ENCODE data around the gene KRT74.

Gene KRT74

DNA sequence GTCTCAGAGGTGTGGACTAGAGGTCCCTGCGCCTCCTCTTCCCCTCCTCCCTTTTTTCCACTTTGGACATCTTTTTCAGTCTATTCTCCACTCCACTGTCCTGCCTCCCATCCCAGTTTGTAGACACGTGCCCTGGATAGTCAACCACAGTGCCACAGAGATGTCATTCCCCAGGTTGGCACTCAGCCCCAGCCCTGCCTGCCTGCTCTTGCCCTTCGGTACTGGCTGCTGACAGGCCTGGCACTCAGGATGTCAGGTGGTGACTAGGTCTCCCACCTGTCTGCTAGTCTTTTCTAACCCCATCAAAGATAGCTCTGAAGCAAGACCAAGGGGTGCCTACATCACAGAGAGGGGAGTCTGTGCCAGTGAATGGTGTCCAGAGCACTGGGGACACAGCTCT is 36.5 kb downstream of the KRT74 start:
- no peak for DNase-seq (ENCODE audit: low read depth)

DNA sequence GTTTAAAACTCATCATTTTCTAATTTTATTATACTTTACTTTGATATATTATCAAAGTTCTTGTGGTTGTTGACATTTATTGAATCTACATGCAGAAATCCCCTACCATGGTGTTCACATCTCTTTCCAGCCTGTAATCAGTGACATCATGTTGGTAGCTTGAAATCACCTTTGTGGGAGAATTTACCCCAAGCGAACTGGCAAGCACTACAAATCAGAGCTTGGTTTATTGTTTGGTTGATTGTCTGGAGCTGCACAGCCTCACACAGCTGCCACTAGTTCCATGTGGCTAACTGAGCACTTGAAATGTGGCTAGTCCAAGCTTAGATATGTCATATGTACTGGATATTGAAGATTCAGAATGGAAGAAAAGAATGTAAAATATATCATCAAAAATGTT is 38.1 kb downstream of the KRT74 start:
- no peak for DNase-seq (ENCODE audit: low read depth)

DNA sequence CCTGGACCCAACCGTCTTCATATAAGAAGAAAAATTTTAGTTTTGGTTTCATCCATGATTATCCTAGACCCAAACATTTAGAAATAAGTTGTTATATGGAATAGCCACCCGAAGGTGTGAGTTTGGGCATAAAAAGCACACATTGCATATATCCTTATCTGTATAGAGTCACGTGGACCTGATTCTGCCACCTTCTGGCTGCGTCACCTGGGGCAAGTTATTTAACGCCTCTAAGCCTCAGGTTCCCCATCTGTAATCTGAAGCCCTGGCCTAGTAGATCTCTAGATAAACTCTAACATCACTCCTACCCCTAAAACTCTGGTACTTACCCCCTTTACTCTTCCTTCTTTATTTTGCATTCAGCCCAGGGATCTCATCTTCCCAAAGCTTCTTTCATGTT is 39.2 kb downstream of the KRT74 start:
- DNase-seq (ENCODE audit: low read depth) = no peak

DNA sequence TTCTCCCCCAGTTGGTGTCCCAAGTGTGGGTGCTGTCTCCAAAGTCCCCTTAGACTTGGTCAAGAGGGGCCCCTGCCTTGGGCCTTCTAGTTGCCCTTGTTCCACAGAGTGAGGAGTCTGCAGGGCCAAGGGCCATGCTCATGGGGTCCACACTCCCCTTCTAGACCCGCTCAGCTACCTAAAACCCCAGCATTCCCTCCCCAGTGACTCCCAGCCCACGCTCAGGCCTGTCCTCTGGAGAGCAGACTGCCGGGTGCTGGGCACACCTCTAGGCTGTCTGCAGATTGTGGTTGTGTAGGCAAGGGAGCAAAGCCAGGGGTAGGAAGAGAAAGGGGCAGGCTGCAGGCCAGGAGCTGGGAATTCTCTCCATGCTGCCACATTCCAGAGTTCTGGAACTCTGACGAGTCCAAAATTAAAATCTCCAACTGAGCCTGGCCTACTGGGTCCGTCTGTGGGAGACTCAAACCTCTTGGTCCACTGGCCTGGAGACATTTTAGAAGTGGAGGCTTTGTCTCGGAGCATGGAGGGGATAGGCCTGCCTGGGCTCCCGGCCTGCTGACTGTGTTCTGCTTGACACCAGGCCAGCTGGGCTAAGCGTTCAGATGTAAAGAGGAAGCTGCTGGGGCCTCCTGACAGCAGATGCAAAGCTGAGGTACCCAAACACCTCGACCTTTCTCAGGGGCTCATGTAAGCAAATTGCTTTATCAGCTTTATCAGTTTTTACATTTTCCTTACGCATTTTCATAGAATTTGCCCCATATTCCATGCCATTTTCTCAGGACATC is 39.8 kb downstream of the KRT74 start:
- DNase-seq (ENCODE audit: low read depth) = no peak

DNA sequence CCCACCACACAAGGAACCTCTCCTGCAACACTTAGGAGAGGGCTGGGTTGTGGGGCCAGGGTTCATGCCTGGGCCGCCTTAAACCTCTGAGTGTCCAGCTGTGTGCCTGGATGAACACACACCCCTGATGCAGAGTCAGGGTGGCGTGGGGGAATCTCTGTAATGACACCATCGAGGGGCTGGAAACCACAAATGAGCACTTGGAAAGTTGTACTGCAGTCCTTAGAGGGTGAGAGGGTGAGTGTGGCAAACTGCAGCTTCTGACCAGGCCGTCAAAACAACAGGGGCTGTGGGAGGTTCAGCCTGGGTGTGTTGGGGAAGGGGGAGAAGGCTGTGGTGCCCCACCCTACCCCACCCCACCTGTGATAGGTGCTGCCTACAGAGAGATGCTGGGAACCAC is 41.0 kb downstream of the KRT74 start:
- no peak for DNase-seq (ENCODE audit: low read depth)

DNA sequence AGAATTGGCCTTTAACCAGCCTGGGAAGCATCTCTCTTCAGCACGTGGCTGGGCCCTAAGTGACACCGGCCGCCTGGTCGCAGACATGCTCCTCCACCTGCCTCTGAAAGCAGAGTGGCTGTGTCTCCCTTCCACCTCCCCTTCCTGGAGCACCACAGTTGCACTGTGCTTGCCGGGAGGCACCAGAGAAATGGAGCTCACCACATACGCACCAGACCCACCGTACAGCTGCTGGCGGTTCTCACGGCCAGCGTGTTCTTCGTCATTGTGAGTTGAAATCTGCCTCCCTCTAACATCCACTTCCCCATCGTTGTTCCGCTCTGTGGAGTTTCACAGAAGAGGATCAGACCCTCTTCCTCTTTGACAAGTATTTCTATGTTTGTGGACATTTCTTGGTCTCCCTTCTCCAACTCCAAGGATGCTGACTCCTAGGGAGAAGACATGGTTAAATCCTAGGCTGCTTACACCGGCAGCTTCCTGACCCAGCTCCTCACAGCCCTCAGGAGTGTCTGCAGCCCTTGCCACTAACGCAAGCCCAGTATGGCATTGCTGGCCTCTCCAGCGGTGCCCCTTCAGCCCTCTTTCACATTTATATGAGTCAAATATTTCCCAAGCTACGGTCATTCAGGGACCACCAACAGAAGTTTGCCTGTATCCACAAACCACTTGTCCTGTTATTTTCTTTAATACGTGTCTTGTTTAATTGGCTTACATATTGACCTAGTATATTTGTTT is 41.9 kb downstream of the KRT74 start:
- DNase-seq (ENCODE audit: low read depth) = no peak

DNA sequence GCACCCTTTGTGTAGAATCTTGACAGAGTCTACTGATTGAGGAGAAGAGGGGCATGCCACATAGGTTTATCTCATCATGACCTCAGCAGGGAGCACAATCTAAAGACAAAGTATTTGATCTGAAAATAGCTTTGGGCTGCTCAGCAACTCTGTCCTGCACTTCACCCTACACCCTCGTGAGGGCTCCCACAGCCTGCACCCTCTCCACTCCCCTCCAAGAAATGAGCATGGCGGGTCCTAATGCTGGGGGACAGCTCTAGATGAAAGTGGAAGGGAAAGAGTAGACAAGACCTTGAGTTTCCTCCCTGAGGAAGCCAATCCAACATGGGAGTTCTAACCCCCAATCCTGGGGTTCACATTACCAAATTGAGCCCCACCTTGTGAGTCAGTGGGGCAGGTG is 42.7 kb downstream of the KRT74 start:
- no peak for DNase-seq (ENCODE audit: low read depth)

DNA sequence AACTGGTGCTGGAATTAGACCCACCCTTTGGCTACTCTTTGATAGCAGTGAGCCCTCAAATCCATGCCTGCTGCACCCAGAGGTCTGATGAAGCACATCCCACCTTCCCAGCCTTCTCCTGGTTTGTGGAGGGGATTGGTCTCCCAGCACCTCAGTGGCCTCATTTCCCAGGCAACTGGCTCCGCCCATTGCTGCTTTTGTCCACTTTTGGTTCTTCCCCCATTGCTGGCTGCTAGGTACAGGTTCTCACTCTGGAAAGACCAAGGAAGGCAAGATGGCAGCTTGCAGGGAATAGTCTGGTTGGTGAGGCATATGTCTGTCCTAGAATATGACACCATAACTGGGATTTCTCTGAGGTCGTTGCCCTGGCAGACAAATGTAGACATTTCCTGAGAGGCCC is 43.3 kb downstream of the KRT74 start:
- DNase-seq (ENCODE audit: low read depth) = no peak

DNA sequence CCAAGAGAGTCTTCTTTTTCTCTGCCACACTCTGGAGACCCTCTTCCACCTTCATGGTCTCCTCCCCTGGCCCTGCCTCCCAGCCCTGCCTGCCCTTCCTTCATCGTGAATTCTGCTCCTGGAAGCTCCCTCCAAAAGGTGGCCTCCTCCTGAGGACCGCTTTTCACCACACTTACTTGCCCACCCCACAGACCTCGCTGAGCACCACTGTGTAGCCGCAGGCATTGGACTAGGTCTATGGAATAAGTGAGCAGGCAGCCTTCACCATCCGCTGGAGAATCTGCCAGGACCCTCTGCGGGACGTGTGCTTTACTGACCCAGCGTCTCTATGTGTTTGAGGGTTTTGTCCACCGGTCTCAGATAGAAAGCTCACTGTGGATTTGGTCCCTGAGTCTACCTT is 43.8 kb downstream of the KRT74 start:
- no peak for DNase-seq (ENCODE audit: low read depth)

DNA sequence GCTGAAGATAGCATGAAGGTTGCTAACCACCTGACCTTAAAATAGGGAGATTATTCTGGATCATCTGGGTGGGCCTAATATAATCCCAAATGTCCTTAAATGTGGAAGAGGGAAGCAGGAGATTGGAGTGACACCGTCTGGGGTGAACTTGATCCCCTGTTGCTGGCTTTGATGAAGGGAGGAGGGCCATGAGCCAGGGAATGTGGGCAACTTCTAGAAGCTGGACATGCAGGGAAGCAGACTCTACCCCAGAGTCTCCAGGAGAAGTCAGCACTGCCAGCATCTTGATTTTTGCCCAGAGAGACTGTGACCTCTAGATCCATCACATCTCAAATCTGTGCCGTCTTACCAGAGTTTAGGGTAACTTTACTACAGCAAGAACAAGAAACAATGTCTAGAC is 44.2 kb downstream of the KRT74 start:
- no peak for DNase-seq (ENCODE audit: low read depth)

DNA sequence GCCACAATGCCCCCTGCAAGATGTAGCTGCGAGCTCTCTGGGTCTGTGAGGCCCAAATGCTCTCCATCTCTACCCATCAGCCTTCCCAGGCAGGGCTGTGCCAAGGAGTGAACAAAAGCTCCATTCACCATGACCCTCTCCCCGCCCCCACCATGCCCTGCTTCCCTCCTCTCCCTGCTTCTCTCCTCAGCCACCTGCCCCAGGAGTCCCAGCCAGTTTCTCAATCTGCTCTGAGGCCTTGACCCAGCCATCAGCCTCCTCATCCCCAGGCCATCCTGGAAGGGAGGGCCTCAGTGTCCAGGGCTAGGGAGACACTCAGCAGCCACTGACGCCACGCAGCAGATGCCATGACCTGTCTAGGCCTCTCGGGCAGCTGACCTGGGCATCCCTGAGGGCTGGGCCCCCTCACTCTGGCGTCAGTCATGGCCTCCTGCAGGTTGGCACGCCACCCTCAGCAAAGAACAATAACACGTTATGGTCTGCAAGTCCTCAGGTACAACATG is 45.0 kb downstream of the KRT74 start:
- DNase-seq (ENCODE audit: low read depth) = no peak

DNA sequence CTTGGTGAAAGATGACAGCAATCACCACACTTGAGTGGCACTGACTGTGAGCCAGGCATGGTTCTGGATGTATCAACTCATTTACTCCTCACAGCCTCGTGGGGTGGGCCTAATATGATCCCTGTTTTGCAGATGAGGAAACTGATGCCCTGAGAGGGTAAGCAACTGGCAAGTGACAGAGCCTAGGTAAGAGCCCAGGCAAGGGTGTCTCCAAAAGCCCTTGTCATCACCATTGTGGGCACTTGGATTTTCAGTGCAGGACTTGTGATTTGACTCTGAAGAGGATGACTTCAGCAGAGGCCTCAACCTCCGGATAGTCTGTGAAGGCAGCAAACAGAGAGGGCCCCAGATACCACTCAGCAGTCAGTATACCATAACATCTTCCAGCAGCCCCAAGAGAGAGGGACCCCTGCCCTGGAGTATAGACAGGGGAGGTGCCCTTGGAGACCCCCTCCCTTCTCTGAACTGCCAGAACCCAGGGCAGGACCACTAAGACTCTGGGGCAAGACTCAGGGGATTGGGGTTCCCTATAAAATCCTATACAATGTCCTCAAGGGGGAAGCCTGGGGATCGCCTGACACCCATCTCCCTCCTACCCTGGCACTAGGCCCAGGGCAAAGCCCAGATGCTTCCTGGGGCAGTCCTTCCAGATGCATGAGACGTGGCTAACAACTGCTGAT is 46.4 kb downstream of the KRT74 start:
- no peak for DNase-seq (ENCODE audit: low read depth)

DNA sequence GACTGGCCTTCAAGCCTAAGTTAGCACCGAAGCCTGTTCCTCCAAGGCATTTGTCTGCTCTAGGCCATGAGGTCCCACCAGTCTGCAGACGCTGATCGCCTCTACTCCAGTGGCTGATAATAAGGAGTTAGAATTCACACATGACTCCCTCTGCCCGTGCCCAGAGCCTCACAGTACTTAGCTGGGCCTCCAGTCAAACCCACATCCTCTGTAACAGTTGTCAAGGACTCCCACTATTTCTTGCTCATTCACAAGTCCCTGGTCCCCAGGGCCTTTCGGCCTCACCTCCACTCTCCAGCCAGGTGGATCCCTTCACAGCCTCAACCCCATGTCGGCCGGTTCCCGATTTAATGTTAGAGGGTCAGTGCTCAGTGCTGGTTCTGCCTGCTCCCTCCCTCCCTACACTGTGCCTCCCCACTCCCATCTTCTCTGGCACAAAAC is 47.1 kb downstream of the KRT74 start:
- DNase-seq (ENCODE audit: low read depth) = no peak

DNA sequence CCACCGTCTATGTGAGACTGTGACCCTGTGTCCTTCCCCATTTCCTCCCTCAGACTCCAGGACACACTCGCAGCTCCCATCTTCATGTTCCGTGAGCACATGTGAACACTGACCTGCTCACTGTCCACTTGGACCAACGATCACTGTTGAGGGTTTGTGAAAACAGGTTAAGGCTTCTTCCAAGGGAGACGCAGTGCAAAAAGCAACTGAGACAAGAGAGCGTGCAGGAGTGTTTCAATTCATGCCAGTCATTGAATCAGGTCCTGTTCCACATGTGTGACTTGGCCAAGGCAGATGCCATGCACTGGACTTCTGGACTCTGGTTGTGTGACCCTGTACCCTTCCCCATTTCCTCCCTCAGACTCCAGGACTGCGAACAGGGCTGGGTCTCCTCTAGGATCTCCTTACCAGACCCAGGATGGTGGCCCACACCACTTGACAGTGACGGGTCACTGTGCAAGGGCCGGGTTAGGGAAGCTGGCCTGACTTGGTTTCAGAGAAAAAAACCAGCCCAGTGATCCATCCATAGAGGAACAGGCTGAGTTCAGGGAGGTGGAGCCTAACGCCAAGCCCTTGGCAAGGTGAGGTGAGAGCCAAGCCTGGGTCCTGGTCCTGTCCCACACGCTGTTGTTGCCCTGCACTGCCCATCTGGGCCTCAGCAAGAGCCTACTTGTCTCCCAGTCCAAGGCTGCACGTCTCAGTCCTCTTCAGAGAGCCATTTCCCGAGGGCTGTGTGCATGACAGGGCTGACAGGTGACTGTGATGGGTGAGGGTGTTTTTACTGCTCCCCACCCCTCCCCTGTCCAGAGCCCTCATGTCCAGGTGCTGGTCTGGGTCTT is 47.8 kb downstream of the KRT74 start:
- DNase-seq (ENCODE audit: low read depth) = no peak

DNA sequence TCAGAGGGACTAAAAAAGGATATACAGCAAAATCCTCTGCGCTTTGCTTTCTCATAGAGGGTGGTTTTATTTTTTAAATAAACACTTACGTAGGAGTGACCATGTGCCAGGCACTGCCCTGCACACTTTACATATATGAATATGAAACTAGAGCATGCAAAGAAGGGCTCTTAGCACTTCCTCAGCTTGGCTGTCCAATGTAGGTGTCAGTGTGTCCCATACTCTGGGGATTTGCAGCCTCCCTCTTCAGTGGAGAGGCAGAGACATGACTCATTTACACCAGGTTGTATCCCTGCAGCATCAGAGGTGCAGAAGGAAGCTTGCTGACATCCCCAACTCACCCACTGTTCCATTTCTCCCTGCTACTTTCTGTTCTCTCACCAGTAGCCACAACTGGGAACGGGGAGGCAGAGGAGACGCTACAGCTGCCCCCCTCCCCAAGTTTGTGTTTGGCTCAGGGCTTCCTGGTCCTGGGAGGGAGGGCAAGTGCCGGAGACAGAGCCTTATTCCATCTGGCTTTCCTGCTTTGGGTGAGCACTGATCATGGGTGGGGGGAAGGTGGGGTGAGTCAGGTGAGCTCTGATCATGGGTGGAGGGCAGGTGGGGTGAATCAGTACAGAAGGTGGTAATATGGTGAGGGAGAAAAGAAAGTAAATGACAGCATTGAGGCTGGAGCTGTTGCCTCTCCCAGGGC is 48.6 kb downstream of the KRT74 start:
- DNase-seq (ENCODE audit: low read depth) = no peak

DNA sequence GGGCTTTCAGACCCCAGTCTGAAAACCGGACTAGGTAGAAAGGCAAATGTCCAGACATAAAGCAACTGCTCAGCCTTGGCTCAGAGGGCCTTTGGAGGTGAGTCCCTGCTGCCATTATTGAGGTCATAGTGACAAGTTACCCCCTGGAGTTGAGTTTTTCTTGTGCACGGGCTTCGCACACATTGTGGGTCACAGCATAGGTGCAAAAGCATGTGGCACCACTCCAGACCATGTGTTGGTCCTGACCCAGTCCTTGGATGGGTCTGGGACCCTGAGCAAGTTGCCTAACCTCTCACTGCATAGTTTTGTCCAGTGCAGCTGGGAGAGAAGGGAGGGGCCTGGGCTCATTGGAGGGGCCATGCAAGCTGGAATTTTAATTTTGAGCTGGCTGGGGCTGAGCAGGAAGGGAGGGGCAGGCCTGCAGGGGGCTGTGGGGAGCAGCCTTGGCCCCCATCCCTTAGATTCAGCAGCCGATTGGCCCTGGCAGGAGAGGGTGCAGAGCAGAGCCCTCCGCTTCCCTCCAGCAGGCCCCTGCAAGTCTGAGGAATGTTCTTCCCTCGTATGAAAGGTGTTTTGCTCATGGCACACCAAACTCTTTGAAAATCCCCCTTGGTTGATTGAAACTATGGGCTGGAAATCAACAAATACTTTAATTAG is 49.3 kb downstream of the KRT74 start:
- no peak for DNase-seq (ENCODE audit: low read depth)

DNA sequence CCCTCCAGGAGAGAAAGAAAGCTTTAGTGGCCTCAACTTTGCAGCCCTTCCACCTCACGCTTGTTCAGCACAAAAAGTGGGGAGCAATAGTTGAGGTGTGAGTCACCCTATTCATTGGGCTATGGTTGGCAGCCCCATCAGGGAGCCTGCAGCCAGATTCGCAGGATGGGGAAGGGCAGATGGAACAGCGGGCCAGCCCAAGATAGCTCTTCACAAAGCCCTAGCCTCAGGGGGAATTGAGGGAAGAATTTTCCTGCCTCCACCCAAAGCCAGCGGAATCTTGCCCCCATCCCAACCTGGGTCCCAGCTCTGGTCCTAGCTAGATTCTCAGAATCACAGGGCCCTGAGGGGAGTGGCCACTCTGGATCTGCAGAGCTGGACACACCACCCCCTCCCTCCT is 49.8 kb downstream of the KRT74 start:
- DNase-seq (ENCODE audit: low read depth) = peak; percentile 5

DNA sequence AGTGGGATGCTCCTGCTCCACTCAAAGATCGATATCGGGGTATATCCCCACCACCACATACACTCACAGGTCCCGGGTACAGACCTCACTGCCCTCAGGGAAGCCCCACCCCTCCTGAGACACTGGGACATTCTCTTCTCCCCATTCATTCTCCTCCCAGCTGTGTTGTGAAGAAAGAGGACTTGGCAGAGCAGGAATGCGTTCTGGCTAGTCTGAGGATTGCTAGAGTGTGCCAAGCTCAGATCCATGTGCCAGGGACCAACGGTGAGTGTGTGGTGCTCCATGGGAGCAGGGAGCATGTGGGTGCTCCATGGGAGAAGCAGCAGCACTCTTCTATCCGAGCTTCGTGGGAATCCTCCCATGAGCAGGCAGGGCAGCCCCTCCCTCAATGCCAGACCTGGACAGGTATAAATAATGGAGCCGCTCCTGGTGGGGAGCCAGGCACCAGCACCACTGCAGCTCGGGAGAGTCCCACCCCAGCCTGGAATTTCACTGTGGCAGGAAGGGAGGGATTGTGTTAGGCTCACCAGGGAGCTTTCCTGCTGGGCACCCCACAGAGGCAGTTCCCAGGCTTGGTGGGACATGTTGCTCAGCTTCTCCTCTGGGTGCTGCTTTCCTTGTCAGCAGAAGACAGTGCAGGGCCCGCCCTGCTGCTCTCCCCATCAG is 51.2 kb downstream of the KRT74 start:
- peak; percentile 72 for DNase-seq (ENCODE audit: low read depth)

DNA sequence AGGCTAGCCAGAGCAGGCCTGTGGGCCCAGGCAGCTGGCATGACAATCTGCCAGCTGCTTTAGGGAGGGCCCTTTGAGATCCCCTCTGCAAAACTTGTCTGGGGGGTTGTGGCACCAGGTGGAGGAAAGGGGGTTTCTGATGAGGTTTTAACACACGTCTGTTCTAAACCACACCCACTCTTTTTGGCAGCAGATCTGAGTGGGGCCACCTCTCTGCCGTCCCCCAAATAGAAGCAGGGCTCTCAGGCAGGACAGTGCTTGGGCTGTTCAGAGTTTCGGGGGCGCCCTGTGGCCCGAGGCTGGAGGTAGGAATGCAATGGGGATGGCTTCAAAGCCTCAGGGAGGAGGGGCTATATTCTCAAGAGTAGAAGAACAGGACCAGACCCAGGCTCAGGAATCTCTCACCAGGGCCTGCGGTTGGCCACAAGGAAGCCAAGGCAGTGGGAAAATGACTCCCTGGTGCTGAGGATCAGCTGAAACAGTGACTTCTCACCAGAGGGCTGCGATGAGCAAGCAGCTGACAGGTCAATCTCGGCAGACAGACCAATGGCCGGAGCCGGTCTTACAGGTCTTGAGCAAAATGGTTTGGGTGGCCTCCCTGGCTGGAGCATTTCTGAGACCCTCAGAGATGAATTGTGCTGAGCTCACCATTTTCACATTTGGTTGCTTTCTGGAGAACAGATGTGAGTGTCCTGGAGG is 51.9 kb downstream of the KRT74 start:
- DNase-seq (ENCODE audit: low read depth) = peak; percentile 91

DNA sequence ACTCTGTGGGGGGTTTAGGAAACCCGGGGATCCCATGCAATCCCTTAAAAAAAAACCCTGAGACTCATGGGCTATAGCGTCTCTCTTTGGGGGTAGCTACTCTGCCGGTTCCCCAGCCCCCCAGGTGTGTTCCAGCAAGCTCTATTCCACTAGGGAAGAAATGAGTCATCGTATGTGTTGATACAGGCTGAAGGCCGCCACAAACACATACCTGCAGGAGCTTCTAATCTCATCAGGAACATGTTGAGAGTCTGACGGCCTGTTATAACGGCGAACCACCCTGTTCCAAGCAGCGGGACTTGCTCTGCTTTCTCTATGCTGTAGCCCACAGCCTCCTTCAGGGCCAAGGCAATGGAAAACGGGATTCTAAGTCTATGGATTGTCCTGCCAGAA is 52.5 kb downstream of the KRT74 start:
- DNase-seq (ENCODE audit: low read depth) = peak; percentile 50

Data from EH (cell line).